Kidney (tissue), 14 donors: ENCODE results near the gene ALDH16A1. TPM values are rescaled to one million over a fixed set of nuclear protein-coding genes. Genes with fewer than 3 reads are reported as not detected.

Experiments
- DNase-seq, 5 donors: peaks; one replicate each; pipeline ENCODE4 v3.0.0-alpha.2; 2013 to 2020
- FAIRE-seq: peaks from 2 replicates; lab custom pipeline; 2012; peaks lifted over from hg19 to GRCh38; lab: Jason Lieb, UNC
- H3K27ac ChIP-seq, 2 donors: one replicate each; pipeline ENCODE4 v1.7.0; 2013; ENCODE audit warnings: low read depth in 2 of 2, low read length in 2 of 2, inconsistent platforms in 1 of 2
- H3K27me3 ChIP-seq: one replicate; pipeline ENCODE4 v1.7.1; 2013; ENCODE audit warnings: low read length, inconsistent platforms; ENCODE audit not compliant: control insufficient read depth, insufficient read depth
- H3K36me3 ChIP-seq, 3 donors: one replicate each; pipeline versions ENCODE4 v1.7.0 to v1.7.1; 2013; ENCODE audit warnings: low read length in 3 of 3, control low read depth in 1 of 3, inconsistent platforms in 1 of 3; ENCODE audit not compliant: insufficient read depth in 3 of 3, control insufficient read depth in 2 of 3
- H3K4me1 ChIP-seq, 3 donors: one replicate each; pipeline versions ENCODE4 v1.7.0 to v1.7.1; 2013; ENCODE audit warnings: low read length in 3 of 3, inconsistent platforms in 1 of 3, low read depth in 1 of 3; ENCODE audit not compliant: control insufficient read depth in 2 of 3, insufficient read depth in 2 of 3
- H3K4me3 ChIP-seq, 3 donors: one replicate each; pipeline versions ENCODE4 v1.7.0 to v1.8.1; 2013; ENCODE audit warnings: low read length in 3 of 3, control low read depth in 1 of 3, inconsistent platforms in 1 of 3
- H3K9ac ChIP-seq, 3 donors: one replicate each; pipeline versions ENCODE4 v1.7.0 to v1.7.1; 2013; ENCODE audit warnings: low read length in 3 of 3, control low read depth in 1 of 3, inconsistent platforms in 1 of 3
- H3K9me3 ChIP-seq, 3 donors: one replicate each; pipeline versions ENCODE4 v1.7.0 to v1.7.1; 2013; ENCODE audit warnings: low read length in 3 of 3, control low read depth in 1 of 3, inconsistent platforms in 1 of 3; ENCODE audit not compliant: control insufficient read depth in 2 of 3, insufficient read depth in 1 of 3
- CTCF ChIP-seq: IDR thresholded peaks from 3 replicates; pipeline ENCODE4 v1.5.1; 2012; ENCODE audit warnings: mild to moderate bottlenecking, moderate library complexity, borderline replicate concordance; ENCODE audit not compliant: insufficient read depth; ENCODE audit errors: extremely low read depth
- intact Hi-C: fragments of 100-400 bp; cut with DNase I; formaldehyde crosslinking; loops from one replicate; pipeline ENCODE4 v1.11.1; 2022
- polyA plus RNA-seq: library from polyadenylated mRNA; stranded (reverse); fragments of 350-450 nt; fragmentation: Illumina TruSeq; extraction: RNeasy Lipid Tissue Mini Kit (QIAGEN cat#74804); gene quantifications from one replicate; pipeline ENCODE4 v1.2.3, GENCODE V29; 2014; ENCODE audit warnings: low read depth, low replicate concordance; ENCODE audit not compliant: insufficient read depth
- total RNA-seq: library from RNA; stranded (reverse); fragmentation: NEBNext Ultra II Directional; extraction: Animal tissue kit (Norgen Biotek cat#: 25700); gene quantifications from one replicate; pipeline ENCODE4 v1.2.1, GENCODE V29; 2021
- donor health status: control.
- donor health status: control.
- donor health status: control.
- donor health status: control.
- donor health status: control.
- donor health status: DM: yes; HTN: yes; CAD: no.
- donor health status: Normal renal cell carcinoma (clear cell type).

ALDH16A1 gene
- total and polyA plus RNA-seq, 2 donors from 2014 or later = 26.8 to 31.8 TPM

- Histone ChIP-seq H3K9me3 (no peaks in the 10 kb centered on the region), H3K9ac (no peak overlapping the region), H3K4me3 (no peak overlapping the region), H3K27ac (no peak overlapping the region), H3K27me3 (no peaks in the 10 kb centered on the region), H3K4me1 (no peaks in the 10 kb centered on the region), H3K36me3 (no peaks in the 10 kb centered on the region)
- TF ChIP-seq CTCF = no peak
- intact Hi-C loops = no loop called here
- no peak for DNase-seq
- FAIRE-seq = no peak
Observed at GRCh38 chr19:49507803-49508494, 54.9 kb downstream of the ALDH16A1 start.

GRCh38 chr19:49512970-49513745 lies 60.1 kb downstream of the ALDH16A1 start:
- Histone ChIP-seq H3K27me3 (no peaks in the 10 kb centered on the region), H3K9ac (peak overlapping the region; percentile 36 to 87 (median 55)), H3K36me3 (peaks cover 0 to 5% (median 0%) of the 10 kb centered on the region in 3 donors), H3K9me3 (no peaks in the 10 kb centered on the region), H3K27ac (peak overlapping the region; percentile 88 to 90), H3K4me1 (peaks cover 0 to 11% (median 5%) of the 10 kb centered on the region in 3 donors), H3K4me3 (peak overlapping the region; percentile 44 to 65 (median 63))
- no peak for TF ChIP-seq CTCF
- no peak for FAIRE-seq
- DNase-seq = peak; percentile 84 to 92 (median 89)
- intact Hi-C loops = no loop called here

GRCh38 chr19:49513746-49514118 lies 60.7 kb downstream of the ALDH16A1 start:
- Histone ChIP-seq H3K4me1 (peaks cover 0 to 11% (median 5%) of the 10 kb centered on the region in 3 donors), H3K4me3 (peak overlapping the region; percentile 36 to 63 (median 44)), H3K9me3 (no peaks in the 10 kb centered on the region), H3K36me3 (peaks cover 0 to 5% (median 0%) of the 10 kb centered on the region in 3 donors), H3K9ac (peak overlapping the region in 2 of 3 donors; percentile 32 to 55), H3K27me3 (no peaks in the 10 kb centered on the region), H3K27ac (peak overlapping the region in 1 of 2 donors; percentile 88)
- no peak for FAIRE-seq
- intact Hi-C loops = no loop called here
- peak in 1 of 5 donors; percentile 78 for DNase-seq
- no peak for TF ChIP-seq CTCF
